PC-9 (cell line): ENCODE data around the gene GRAMD2B. TPM values are rescaled to one million over a fixed set of nuclear protein-coding genes. Genes with fewer than 3 reads are reported as not detected.

ENCODE experiments used
- BruUV-seq: library from RNA; stranded (reverse); fragments of 400-500 nt; replicated peaks from 2 replicates; lab custom pipeline; 2021; lab: Mats Ljungman, UMichigan
- CTCF ChIA-PET: fragments of 300-600 bp; sonication (Branson Sonifier 250); formaldehyde crosslinking; loops from one replicate; lab custom pipeline; 2022; ENCODE audit warnings: antibody characterized with exemption; lab: Charles Lee
- POLR2A ChIA-PET: fragments of 300-600 bp; sonication (Branson Sonifier 250); formaldehyde crosslinking; loops from one replicate; lab custom pipeline; 2022; ENCODE audit warnings: antibody characterized with exemption; ENCODE audit not compliant: unreplicated experiment; lab: Charles Lee
- DNase-seq, 2 experiments: peaks; one replicate each; pipeline versions ENCODE4 v3.0.0 to v3.0.0-alpha.2; 2015 to 2022; ENCODE audit warnings: mixed read lengths in 1 of 2
- H2AFZ ChIP-seq: fragments of 200-600 bp; sonication (generic); 2 replicates; pipeline ENCODE4 v1.8.1; 2017; ENCODE audit warnings: antibody characterized with exemption
- H3F3A ChIP-seq: fragments of 200-600 bp; sonication (generic); 2 replicates; pipeline ENCODE4 v1.8.1; 2017; ENCODE audit warnings: antibody characterized with exemption, mild to moderate bottlenecking, low read depth; ENCODE audit not compliant: insufficient read depth
- H3K27ac ChIP-seq: fragments of 200-600 bp; sonication (generic); 2 replicates; pipeline ENCODE4 v1.6.1; 2016; ENCODE audit warnings: mixed run types
- H3K27me3 ChIP-seq: fragments of 200-600 bp; sonication (generic); 2 replicates; pipeline ENCODE4 v1.6.1; 2016; ENCODE audit warnings: low read depth, mixed run types; ENCODE audit not compliant: insufficient read depth
- H3K36me3 ChIP-seq: fragments of 200-600 bp; sonication (generic); 2 replicates; pipeline ENCODE4 v1.6.1; 2016; ENCODE audit warnings: low read depth, mixed run types
- H3K4me1 ChIP-seq: fragments of 200-600 bp; sonication (generic); replicated peaks from 2 replicates; pipeline ENCODE4 v1.6.1; 2016; ENCODE audit warnings: mixed run types; ENCODE audit not compliant: insufficient read depth
- H3K4me2 ChIP-seq: fragments of 200-600 bp; sonication (generic); 2 replicates; pipeline ENCODE4 v1.6.1; 2017; ENCODE audit warnings: mixed run types
- H3K4me3 ChIP-seq: fragments of 200-600 bp; sonication (generic); 2 replicates; pipeline ENCODE4 v1.6.1; 2016; ENCODE audit warnings: mixed run types
- H3K79me2 ChIP-seq: fragments of 200-600 bp; sonication (generic); 2 replicates; pipeline ENCODE4 v1.6.1; 2017; ENCODE audit warnings: low read depth, mixed run types
- H3K9me2 ChIP-seq: fragments of 200-600 bp; sonication (generic); 2 replicates; pipeline ENCODE4 v1.8.1; 2017; ENCODE audit warnings: mild to moderate bottlenecking; ENCODE audit not compliant: insufficient read depth
- H3K9me3 ChIP-seq: fragments of 200-600 bp; sonication (generic); 2 replicates; pipeline ENCODE4 v1.8.1; 2016; ENCODE audit warnings: low read depth; ENCODE audit not compliant: insufficient read depth
- H4K20me1 ChIP-seq: fragments of 200-600 bp; sonication (generic); 2 replicates; pipeline ENCODE4 v1.8.1; 2017; ENCODE audit not compliant: insufficient read depth
- EZH2 ChIP-seq: fragments of 200-600 bp; sonication (generic); IDR thresholded peaks from 2 replicates; pipeline ENCODE4 v1.8.0; 2017; ENCODE audit warnings: antibody characterized with exemption, low read depth
- intact Hi-C: fragments of 100-400 bp; cut with micrococcal nuclease; formaldehyde crosslinking; loops from one replicate; pipeline ENCODE4 v1.10.0; 2022; ENCODE audit not compliant: unreplicated experiment
- total RNA-seq: library from RNA; stranded (reverse); gene quantifications from 2 replicates; pipeline ENCODE4 v1.2.3, GENCODE V29; 2021
- TF ChIP-seq, protein P1 (sequence below): fragments of 200-600 bp; sonication (generic); conservative IDR thresholded peaks from 2 replicates; pipeline ENCODE4 v1.6.1; 2017; ENCODE audit warnings: mixed run types, antibody characterized with exemption, mild to moderate bottlenecking, moderate library complexity

GRAMD2B gene
- total RNA-seq, 1 experiment from 2014 or later: 10.0 TPM

DNA sequence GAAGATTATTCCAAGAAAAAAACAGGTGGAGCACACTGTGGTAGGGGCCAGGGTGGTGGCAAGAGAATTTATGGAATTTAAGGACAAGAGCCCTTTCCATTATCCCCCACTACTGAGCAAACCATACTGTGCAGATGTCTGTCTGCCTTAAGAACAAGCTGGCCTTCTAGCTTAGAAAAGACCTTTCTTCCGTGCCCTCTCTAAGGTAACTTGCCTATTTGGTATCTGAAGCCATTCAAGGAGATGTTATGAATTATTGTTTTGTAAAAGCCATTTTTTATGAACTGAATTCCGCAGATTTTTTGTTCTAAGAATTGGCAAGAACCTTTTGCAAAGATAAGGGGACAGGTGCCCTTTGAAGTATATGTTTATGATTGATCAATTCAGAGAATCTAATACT, 20.9 kb downstream of the GRAMD2B start:
- no peaks in the 10 kb centered on the region for H3K36me3 ChIP-seq
- DNase-seq: no peak
- ChIA-PET POLR2A (no interaction called here), CTCF (interaction anchor here (0.6 kb wide), 2 partner anchors 76 to 95 kb away, joined by 3 read pairs; no protein-coding TSS in a partner anchor)
- no peaks in the 10 kb centered on the region for H3K79me2 ChIP-seq
- H3K4me3 ChIP-seq: no peak overlapping the region
- BruUV-seq: no TSS peak
- no peaks in the 10 kb centered on the region for H4K20me1 ChIP-seq
- no peaks in the 10 kb centered on the region for H3K9me2 ChIP-seq
- H3K27me3 ChIP-seq: no peaks in the 10 kb centered on the region
- intact Hi-C loops: no loop called here
- no peak overlapping the region for H2AFZ ChIP-seq
- no peak overlapping the region for H3K27ac ChIP-seq
- no peaks in the 10 kb centered on the region; the same call in 1 of the 2 replicates for H3F3A ChIP-seq
- H3K4me1 ChIP-seq: peaks cover 17% of the 10 kb centered on the region
- H3K4me2 ChIP-seq: no peak overlapping the region
- no peak for TF ChIP-seq EZH2
- TF ChIP-seq, protein P1, sequence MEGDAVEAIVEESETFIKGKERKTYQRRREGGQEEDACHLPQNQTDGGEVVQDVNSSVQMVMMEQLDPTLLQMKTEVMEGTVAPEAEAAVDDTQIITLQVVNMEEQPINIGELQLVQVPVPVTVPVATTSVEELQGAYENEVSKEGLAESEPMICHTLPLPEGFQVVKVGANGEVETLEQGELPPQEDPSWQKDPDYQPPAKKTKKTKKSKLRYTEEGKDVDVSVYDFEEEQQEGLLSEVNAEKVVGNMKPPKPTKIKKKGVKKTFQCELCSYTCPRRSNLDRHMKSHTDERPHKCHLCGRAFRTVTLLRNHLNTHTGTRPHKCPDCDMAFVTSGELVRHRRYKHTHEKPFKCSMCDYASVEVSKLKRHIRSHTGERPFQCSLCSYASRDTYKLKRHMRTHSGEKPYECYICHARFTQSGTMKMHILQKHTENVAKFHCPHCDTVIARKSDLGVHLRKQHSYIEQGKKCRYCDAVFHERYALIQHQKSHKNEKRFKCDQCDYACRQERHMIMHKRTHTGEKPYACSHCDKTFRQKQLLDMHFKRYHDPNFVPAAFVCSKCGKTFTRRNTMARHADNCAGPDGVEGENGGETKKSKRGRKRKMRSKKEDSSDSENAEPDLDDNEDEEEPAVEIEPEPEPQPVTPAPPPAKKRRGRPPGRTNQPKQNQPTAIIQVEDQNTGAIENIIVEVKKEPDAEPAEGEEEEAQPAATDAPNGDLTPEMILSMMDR: no peak
- 0 out of 2 replicates have a peak, but pooled peaks cover 6% of the 10 kb centered on the region for H3K9me3 ChIP-seq

DNA sequence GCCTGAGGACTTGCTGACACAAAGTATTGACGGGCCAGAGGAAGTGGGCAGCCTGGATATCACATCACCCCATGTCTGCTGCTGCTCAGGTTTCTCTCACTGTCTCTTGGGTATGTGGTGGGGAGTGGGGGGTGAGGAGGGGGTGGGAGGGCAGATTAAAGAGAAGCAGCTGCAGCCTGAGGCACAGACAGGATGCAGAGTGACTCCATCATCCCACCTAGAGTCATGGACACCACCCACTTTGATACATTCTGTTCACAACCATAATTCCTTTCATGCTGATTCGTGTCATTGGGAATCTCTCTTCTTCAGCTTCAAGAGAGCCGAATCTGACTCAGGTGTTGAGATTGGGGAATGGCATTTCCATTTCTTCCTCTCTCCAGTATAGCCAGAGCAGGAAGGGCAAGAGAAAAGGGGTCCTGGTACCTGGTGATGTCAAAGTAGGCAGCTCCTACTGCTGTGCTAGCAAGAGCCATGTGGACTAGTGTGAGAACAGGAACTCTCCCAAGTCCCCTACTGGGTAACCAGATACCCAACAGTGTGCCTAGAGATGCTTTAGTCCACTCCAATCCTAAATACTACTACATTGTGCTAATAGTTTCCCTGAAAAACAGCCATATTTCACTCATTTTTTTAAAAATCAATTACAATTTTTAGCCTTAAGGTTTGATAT, 22.4 kb downstream of the GRAMD2B start:
- H2AFZ ChIP-seq: no peak overlapping the region
- POLR2A ChIA-PET: interaction anchor here (1.0 kb wide), 1 partner anchor 23 kb away, joined by 7 read pairs; the partner anchor contains the start of gene GRAMD2B
- H3K9me3 ChIP-seq: 0 out of 2 replicates have a peak, but pooled peaks cover 6% of the 10 kb centered on the region
- H3K4me1 ChIP-seq: peaks cover 17% of the 10 kb centered on the region
- H4K20me1 ChIP-seq: no peaks in the 10 kb centered on the region
- H3K27me3 ChIP-seq: no peaks in the 10 kb centered on the region
- H3K4me2 ChIP-seq: 0 out of 2 replicates have a peak overlapping the region, but pooled peaks have one; percentile 5
- intact Hi-C loops: loop anchor here (1.0 to 2.0 kb wide), 3 partner anchors 23 to 91 kb away; partner anchors contain the start of gene GRAMD2B
- no TSS peak for BruUV-seq
- CTCF ChIA-PET: interaction anchor here (0.6 kb wide), 1 partner anchor 21 kb away, joined by 6 read pairs; no protein-coding TSS in a partner anchor
- no peak for TF ChIP-seq EZH2
- TF ChIP-seq, protein P1: no peak
- no peaks in the 10 kb centered on the region for H3K36me3 ChIP-seq
- no peak overlapping the region for H3K4me3 ChIP-seq
- no peaks in the 10 kb centered on the region; the same call in 1 of the 2 replicates for H3F3A ChIP-seq
- H3K27ac ChIP-seq: peak overlapping the region; percentile 83
- H3K79me2 ChIP-seq: no peaks in the 10 kb centered on the region
- DNase-seq: no peak
- H3K9me2 ChIP-seq: no peaks in the 10 kb centered on the region

DNA sequence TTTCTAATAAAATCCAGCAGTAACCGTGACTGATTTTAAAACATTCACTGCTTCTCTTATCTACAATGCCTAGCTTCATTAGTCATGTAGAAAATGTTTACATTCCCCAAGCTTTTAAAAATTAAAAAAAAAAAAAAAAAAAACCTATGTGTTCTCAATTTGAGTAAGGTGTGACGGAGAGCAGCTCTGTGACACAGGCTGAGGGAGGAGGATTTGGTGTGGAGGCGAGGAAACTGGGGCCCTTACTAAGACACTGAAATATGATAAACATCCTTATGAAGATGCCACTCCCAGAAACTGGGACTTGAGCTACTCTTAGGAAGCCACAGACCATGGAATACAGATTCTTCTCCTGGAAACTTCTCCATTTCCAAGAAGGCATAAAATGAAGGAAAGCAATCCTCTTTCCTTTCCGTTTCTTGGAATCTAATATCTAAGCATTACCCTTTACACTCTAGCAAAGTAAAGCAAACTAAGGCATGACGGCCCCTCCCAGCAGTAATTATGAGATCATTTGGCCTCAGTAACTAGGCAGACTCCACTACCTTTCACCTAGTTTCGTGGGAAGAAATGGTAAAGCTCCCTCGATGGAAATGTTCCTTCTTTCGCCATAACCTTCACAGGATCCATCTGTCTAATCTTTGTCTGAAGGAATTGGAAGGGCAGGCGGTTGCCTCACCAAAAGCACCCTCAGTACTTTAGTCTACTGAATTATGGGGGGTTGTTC, 23.5 kb downstream of the GRAMD2B start:
- Histone ChIP-seq H3K9me2 (no peaks in the 10 kb centered on the region), H3K27ac (peak overlapping the region; percentile 83), H2AFZ (no peak overlapping the region), H3K4me1 (peaks cover 17% of the 10 kb centered on the region), H3K36me3 (no peaks in the 10 kb centered on the region), H3K9me3 (0 out of 2 replicates have a peak, but pooled peaks cover 6% of the 10 kb centered on the region), H4K20me1 (no peaks in the 10 kb centered on the region), H3K4me3 (no peak overlapping the region), H3F3A (no peaks in the 10 kb centered on the region), H3K79me2 (no peaks in the 10 kb centered on the region), H3K4me2 (peak overlapping the region; percentile 38; the same call in 1 of the 2 replicates), H3K27me3 (no peaks in the 10 kb centered on the region)
- POLR2A ChIA-PET: interaction anchor here (0.6 to 1.0 kb wide), 6 partner anchors 24 to 102 kb away, joined by 3 to 12 read pairs (median 6); partner anchors contain the start of gene GRAMD2B
- CTCF ChIA-PET: interaction anchor here (0.6 kb wide), 1 partner anchor 22 kb away, joined by 6 read pairs; no protein-coding TSS in a partner anchor
- no peak for TF ChIP-seq EZH2
- TF ChIP-seq, protein P1: no peak
- TSS peak; percentile 91 for BruUV-seq
- DNase-seq: peak; percentile 63 to 77
- intact Hi-C loops: loop anchor here (1.0 to 2.0 kb wide), 3 partner anchors 24 to 92 kb away; partner anchors contain the start of gene GRAMD2B
